Stimulated activated CD8-positive, alpha-beta memory T cell treated with anti-CD3 and anti-CD28 coated beads, Interleukin-15, amount 100 ng/mL, for 1 hour (primary cell): ENCODE results near the gene VIP.

ENCODE experiments used
- DNase-seq: peaks from one replicate; pipeline ENCODE4 v3.0.0-alpha.2; 2020; ENCODE audit warnings: low read depth

Gene VIP

DNA sequence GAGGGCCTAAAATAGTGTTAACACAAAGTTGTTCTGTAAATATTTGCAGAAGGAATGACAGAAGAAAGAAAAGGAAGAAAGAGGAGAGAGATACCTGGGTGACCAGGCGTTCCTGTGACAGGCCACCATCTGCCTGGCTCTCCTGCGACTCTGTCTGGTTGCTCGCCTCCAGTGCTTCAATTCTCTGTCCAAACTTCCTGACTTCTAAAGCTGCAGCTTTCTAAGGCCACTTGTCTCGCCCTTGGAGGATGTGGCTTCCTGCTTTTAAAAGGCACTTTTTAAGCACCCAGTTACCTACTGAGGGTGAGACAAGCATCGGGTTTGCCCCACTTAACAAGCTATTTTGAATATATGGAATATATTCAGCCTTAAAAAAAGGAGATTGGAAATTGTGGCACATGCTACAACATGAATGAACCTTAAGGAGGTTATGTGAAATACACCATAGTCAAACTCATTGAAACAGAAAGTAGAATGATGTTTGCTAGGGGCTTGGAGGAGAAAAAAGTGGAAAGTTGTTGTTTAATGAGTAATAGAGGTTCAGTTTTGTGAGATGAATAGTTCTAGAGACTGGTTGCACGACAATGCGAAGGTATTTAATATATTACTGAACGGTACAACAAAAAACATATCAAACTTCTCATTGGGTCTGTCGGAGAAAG lies 32.8 kb downstream of the VIP start:
- no peak for DNase-seq

DNA sequence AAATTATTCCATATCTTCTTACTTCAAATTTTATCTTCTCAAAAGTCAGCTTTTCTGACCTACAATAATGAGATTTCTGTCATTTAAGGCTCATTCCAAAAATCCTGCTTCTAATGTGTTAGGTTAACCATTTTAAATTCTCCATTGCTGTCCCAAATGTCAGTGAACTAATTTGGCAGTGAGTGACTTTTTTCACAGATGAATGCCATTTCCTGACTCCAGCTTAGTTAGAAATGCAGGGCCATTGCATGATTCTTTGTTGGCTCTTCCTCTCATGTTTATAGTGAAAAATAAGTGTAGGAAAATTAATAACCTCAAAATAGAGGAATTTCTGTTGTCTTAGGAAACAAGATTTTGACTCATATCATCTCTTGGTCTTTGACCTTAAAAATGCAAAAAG lies 44.1 kb downstream of the VIP start:
- no peak for DNase-seq

DNA sequence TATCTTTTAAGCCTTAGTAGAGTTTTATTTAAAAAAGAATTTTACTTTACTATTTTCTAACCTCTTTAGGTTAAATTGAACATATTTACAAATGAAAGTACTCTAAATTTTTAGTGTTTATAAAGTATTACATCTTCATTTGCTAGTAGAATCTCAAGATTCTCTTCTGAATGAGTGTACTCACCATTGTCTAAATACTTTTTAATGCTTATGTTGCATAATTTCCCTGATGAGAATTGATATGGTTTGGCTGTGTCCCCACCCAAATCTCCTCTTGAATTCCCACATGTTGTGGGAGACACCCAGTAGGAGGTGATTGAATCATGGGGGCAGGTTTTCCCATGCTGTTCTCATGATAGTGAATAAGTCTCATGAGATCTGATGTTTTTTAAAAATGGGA lies 53.6 kb downstream of the VIP start:
- no peak for DNase-seq
